Stimulated activated CD8-positive, alpha-beta memory T cell treated with anti-CD3 and anti-CD28 coated beads, Interleukin-12 subunit alpha, Interleukin-12 subunit beta, amount 100 ng/mL, for 1 hour (primary cell): ENCODE data around the gene ABHD12.
"Not testable (repeated sequence)": the region's sequence is repeated elsewhere in the genome, so short reads cannot be mapped to it uniquely, and the experiment has no call there.

ENCODE experiments used
- DNase-seq: peaks from one replicate; pipeline ENCODE4 v3.0.0-alpha.2; 2020; ENCODE audit warnings: low read depth

Gene ABHD12

DNA sequence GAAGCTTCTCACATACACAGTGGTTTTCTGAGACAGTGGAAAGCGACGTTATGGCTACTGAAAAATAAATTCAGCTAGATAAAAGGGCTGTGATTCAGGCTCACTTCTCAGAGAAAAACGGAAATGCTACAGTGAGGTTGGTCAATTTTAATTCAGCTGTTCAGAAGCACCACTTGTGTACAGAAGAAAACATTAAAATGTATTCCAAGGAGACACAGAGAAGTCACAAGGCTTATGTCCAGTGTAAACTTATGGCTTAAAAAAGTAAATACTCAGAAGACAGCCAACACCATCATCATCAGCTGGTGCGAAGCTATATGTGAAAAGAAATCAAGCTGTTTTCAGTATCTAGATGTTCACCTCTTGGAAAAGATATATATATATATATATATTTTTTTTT is 68.6 kb downstream of the ABHD12 start:
- DNase-seq, result no peak

DNA sequence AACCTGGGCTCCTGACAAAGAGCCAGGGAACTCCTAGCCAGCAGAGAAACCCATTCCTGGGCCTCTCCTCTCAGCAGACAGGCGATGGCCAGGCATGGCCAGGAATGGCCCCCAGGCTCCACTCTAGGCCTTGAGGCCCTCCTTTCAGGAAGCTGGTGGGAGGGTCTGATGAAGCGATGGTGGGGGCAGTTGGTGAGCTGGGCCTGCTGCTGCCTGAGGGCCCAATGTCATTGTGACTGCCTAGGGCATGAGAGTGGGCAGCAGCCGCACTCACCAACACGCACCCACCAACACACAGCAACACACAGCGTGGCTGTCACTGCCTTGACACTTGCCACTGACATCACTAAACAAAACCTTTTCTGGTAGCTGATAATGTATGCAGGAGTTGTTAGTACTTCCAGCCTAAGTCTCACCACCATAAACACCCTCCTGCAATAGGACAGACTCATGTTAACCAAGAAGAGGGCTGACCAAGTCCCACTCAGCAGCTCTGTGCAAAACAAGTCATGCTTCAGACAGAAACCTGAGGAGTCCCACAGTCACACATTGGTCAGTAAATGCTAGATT is 69.3 kb downstream of the ABHD12 start:
- no peak for DNase-seq

DNA sequence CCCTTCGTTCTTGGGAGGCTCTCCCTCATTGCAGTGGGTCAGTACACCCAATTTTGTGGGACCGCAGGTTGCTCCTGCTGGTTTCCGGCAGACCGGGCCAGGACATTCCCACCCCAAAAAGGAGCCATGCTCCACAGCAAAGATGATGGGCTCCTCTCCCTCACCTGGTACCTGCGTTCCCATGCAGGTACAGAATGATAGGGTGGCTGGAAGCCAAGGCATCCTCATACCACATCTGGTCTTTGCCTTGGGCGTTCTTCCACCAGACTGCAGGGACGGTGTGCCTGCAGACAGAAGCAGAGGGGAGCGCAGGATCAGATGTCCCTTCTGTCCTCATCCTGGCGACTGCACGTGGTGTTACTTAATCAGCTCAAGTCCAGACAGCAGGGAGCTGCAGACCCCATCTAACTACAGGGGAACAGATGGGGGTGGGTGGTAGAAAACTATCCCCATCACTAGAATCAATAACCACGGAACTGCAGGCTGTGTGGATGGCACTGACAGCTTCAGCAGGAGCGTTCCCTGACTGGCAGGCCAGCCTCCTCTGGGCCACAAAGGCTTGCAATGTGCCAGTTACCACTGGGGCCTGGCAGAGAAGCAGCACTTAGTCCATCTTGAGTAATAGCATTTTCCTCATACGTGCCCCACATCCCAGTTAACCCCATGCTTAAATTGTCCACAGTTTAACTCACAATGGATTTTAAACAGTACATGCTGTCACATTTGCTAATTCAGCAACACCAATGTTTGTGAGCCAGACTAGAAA is 70.4 kb downstream of the ABHD12 start:
- DNase-seq, result no peak

DNA sequence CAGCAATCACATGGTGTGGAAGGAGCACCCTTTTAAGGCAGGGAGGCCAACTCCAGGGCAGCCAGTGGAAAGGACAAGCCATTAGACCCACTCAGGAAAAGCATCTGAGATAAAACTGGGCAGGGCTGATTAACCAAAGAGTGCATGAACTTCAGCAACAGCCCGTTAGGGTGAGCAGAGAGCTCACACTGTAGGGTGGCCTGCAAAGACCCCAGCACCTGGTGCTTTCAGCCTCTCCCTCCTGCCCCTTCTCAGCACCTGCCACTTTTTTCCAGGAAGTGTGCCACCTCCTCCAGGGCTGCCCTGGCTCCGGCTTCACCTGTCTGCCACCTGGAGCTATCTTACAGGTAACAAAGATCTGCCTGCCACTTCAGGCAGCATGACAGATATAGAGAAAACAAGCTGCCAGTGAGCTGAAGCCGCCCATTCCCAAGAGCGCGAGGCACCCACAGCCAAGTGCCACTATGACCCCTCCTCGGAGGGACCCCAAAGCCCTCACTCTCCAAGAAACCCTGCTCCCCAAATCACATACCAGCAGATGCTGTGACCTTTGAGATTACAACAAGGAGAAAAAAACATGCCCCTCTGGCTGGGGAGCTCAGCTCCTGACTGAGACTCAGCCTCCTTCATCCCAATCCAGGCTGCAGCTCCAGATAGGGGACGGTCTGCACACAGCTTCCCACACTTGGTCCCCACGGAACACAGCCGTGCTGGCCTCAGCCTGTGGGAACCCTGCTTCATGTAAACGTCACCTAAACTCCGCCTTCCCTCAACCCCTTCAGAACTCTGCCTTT is 71.2 kb downstream of the ABHD12 start:
- no peak for DNase-seq

DNA sequence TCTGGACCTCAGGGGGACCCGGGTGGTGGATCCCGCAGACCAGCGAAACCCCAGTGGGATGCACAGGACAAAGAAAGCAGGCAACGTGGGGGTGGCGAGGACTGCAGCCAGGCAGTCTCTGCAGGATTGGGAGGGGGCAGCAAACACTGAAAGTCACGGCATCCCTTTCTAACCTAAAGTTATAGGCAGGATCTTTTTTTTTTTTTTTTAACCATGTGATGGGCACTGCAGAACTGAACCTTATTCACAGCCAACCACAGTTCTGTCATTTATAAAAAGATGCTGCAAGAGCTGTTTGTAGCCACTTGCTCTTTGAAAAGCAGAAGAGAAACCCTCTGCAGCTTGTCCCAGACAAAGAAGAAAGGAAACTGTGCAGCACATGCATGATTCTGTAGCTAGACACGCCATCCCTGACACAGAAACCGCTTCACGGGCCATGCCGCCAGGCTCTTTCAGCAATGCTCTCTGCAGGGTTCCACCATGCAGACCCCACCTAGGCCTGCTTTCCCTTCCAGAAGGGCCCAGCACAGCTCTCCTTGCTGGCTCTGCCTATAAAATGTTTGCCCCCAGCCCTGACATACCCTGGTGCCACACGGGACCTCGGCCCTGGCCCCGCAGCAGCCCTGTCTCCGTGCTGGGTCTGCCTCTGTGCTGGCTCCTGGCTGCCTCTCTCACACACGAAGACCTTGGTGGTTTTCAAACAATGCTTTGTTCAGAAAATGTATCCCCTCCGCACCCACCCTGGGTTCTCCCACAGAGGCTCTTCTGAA is 72.0 kb downstream of the ABHD12 start:
- DNase-seq, result no peak

DNA sequence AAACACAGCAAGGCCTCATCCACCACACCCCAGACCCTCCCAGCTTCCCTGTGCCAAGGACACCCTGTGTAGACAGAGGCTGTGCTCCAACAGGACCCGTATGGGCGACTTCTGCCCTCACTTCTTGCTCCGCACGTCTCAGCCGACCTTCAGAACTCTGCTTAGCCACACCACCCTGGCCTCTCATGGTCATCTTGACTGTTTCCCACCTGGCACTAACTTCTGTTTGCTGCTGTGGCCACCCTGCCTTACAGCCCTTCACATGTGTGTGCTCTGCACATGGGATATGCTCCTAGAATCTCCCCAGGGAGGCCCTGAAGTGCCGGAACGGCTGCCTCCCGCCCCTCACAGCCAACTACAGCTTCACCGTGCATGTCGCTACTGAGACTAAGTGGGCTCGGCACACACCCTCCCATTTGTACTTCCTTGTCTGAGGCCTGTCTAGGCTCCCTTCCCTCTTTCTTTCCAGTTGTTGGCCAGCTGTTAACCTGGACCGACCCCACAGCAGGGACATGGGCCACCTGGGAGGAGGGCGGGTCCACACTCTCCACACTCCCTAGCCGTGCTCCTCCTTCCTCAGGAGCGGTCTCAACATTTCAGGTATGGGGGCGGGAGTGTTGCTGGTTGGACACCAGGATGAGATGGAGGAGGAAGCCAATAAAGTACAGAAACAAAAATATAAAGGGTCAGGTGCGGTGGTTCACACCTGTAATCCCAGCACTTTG is 73.1 kb downstream of the ABHD12 start:
- DNase-seq, result no peak

DNA sequence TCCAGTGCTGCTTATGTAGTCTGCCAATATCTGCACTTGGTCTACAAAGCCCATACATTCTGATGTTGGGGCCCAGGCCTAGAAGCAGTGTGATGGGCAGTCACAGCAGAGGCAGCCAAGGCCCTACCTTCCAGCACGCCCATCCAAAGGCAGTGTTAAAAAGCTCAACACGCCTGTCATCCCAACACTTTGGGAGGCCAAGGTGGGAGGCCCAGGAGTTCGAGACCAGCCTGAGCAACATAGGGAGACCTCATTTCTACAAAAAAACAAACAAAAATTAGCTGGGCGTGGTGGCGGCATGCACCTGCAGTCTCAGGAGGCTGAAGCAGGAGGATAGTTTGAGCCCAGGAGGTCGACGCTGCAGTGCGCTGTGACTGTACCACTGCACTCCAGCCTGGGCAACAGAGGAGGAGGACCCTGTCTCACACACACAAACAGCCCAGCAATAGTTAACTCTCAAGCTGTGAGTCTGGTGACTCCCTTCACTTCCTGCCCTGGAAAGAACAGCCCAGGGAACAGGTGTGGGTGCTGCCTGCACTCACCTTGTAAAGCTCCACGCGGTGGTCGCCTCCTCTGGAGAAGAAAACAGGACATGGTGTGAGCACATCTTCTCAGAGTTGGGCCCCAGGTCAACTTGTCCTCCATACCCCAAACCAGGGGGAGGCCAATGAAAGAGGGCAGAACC is 74.0 kb downstream of the ABHD12 start:
- no peak for DNase-seq

DNA sequence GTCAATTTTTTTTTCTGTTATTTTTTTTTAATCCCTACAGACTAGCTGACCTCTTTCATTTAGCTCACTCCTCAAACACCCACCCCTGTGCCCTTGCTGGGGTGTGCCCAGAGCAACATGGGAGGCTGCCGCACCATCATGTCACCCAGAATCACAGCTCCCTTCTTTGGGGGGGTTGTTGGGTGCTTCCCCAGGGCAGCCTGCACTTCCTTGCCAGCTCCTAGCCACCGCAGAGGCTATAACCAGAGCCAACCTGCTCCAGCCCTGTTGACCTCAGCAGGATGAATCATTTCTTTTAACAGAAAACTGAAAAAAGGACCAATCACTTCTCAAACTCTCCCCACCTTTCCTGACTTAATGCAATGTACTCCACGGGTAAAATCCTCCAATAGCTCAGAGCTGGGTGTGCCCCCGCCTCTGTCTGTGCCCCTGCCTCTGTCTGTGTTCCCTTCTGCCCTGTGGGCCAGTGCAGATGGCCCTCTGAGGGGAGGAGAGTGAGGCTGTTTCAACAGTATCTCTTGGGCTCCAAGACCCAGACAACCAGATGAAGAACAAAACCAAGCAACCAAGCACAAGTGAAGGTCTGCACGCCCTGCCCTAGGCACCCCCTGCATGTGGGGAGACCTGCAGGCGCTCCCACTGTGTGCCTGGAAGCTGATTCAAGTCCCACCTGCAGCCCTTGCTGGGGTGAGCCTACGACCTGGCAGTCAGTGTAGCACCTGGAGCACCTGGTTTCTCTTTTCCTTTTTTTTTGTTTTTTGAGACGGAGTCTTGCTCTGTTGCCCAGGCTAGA is 75.0 kb downstream of the ABHD12 start:
- no peak for DNase-seq

DNA sequence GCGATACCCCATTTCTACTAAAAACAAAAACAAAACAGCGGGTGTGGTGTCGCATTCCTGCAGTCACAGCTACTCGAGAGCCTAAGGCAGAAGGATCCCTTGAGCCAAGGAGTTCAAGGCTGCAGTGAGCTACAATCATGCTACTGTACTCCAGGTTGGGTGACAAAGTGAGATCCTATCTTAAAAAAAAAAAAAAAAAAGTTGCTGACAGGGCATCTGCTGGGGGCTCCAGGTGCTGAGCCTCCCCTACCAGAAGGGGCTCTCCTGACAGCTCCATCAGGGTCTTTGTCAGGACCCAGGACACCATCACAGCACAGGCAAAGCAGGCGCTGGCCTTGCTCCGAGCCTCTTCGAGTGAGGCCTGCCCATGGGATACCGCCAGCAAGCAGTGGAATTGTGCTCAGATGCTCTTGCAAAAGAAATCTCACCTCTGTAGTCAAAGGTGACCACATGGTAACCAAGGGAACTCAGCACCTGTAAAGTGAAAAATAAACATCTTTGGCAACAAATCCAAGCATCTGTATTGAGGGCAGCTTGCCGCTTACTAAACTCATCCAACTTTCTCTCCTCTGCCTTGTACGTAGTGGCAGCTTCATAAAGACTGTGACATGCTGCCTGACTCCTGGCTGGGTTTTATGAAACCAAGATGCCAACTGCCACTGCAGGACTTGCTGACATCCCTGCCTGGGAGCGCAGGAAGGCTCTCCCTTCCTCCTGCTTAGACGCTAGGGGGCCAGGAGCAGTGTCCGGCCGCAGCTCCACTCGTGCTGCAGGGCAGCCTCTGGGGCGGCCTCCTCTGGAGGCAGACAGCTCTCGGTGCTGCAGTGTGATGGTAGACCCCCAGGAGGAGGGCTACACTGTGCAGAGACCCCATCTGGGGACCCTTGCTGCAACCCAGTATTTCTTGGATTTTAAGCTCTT is 75.9 kb downstream of the ABHD12 start:
- DNase-seq, result no peak

DNA sequence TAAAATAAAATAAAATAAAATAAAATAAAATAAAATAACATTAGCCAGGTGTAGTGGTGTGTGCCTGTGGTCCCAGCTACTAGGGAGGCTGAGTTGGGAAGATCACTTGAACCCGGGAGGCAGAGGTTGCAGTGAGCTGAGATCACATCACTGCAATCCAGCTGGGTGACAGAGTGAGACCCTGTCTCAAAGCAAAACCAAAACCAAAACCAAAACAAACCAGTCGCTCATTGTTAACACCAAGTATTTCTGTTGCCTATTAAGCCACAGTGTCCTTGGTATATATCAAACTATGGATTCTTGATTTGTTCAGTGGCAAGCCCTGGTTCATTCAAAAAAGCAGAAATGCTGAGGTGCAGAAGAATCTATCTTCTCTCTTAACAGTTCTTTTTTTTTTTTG is 77.0 kb downstream of the ABHD12 start:
- no peak for DNase-seq

DNA sequence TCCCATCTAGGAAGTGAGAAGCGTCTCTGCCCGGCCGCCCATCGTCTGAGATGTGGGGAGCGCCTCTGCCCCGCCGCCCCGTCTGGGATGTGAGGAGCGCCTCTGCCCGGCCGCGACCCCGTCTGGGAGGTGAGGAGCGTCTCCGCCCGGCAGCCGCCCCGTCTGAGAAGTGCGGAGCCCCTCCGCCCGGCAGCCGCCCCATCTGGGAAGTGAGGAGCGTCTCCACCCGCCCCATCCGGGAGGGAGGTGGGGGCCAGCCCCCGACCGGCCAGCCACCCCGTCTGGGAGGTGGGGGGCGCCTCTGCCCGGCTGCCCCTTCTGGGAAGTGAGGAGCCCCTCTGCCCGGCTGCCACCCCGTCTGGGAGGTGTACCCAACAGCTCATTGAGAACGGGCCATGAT is 77.9 kb downstream of the ABHD12 start:
- DNase-seq, result not testable (repeated sequence)

DNA sequence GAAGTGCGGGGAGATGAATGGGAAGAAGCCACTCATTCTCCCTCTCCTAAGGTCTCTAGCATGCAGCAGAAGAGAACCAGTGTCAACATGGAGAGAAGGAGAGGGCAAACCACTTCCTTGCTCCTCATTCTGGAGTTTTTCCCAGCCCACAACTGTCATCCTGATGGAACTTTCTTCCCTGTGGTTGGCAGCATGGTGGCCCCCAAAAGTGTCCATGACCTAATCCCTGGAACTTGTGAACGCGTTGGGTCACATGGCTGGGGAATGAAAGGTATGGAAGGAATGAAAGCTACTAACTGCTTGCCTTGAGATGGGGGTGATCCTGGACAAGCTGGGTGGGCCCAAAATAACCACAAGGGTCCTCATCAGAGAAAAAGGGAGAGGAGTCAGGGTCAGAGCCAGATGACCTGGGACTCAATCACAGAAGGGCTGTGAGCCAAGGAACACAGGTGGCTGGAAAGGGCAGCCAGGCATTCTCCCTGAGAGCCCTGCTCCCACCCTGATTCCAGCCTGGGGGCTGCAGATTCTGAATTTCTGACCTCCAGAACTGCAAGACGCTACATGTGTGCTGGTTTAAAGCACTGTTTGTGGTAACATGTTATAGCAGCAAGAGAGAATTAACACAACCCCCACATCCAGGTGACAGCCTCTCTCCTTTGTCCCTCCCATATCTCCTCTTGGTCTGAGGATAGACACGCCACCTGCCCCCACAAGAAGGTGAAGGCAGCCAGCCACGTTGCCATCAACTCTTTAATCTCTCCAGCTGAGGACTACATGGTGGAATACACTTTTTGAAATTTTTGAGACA is 79.5 kb downstream of the ABHD12 start:
- no peak for DNase-seq

DNA sequence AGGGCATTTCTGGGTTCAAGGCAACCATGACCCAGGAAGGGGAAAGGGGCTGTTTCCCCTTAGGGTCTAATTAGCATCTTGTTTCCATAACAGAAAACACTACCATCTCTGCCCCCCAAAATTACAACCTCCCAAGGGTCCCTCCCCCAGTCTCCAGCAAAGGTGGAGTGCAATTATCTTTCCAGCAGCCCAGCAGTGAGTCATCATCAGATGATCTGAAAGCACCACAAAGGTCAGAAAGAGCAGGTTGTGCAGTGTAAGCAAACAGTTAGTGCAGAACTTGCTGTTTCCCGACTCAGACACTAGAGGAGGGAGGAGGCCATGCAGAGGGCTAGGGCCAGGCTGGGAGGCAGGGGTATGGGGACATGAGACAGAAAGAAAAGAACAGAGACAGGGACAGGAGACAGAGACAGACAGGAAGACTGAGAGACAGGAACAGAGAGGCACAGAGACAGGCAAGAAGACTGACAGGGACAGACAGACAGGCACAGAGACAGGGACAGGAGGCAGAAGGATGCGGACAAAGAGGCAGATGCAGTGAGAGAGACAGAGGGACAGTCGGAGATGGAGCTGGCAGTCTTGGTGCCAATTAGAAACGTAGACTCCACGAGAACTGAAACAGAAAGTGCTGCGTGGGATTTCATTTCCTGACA is 80.2 kb downstream of the ABHD12 start:
- DNase-seq, result peak; percentile 20

DNA sequence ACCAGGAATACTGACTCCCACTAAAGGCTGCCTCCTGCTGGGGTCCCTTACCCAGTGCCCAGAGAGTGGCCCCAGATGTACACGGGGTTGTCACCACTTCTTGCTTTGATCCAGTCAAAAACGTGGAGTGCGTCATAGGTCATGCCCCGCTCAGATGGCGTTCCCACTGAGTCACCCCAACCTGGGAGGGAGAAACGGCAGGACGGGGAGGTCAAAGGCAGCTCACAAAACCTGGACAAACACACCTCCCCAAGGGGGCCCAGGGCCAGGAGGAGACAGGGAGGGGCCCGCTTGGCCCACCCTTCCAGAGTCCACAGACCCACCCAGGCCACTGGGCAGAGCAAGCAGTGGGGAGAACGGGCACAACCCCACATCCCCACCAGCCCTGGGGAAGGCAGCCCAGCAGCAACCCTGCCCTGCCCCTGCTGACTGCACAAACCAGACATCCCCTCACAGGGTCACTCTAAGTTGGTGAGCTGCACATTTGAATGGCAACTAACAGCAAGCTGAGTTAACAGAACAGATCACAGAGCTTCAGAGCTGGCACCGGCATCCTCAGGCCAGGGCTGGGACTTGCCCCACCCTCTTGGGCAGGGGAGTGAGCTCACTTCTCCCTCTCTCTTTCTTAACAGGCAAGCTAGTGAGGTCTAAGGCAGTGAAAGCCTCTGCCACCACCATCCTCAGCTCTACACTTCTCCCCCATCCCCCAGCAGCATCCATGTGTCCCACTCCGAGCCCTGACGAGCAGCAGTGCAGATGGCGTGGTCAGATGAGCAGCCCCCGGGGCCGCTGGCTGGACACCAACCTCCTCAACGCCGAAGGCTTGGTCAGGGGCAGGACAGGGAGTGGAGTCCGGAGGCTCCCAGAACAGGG is 81.0 kb downstream of the ABHD12 start:
- DNase-seq, result no peak

DNA sequence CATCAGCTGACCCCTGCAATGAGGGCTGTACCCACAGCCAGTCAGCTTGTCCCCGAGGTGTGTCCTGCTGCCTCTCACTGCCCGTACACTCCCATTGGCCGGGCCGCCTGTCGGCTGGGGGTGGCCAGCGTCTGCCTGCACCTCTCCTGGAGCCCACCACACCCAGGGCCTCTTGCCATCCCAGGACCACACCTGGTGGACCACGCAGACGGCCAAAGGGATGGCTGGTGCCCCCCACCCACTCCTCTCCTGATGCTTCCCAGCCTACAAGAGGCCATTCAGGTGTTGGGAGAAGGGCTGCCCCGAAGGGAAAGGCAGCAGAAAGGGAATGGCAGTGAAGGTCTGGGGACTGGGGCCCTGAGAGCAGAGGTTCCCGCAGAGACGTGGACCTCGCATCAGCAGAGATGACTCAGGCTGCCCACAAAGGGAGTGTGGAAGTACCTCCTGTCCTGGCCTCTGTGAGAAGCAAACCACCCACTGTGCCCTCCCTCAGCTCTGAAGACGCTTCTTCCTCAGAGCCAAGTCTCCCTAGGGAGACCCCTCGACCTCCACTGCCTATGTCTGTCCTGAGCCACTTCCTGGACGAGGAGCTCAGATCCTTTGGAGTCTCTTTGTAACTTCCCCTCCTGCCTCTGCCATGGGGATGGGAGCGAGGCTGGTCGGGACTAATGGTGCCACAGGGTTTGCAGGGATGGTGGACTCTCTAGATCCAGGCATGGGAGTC is 81.8 kb downstream of the ABHD12 start:
- DNase-seq, result no peak

DNA sequence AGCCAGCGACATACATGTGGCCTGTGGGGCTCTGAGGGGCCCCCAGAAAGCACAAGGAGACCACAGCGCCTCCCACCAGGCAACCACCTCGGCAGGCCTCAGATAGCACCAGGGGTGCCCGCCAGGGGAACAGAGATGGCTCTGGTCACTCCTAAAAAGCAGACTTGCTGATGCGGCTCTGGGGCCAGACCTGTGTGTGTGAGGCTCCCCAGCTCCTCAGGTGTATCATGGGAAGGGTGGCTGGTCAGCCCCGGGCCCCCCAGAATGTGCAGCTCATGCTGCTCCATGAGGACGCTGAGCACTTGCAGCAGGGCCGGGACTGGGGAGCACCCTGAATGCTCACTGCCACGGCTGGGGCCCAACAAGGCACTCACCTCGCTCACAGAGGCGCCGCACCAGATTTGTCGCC is 82.5 kb downstream of the ABHD12 start:
- DNase-seq, result no peak
